ENCODE measurements around the gene SBF1. TPM values are rescaled to one million over a fixed set of nuclear protein-coding genes. Genes with fewer than 3 reads are reported as not detected.

SBF1 gene, protein sequence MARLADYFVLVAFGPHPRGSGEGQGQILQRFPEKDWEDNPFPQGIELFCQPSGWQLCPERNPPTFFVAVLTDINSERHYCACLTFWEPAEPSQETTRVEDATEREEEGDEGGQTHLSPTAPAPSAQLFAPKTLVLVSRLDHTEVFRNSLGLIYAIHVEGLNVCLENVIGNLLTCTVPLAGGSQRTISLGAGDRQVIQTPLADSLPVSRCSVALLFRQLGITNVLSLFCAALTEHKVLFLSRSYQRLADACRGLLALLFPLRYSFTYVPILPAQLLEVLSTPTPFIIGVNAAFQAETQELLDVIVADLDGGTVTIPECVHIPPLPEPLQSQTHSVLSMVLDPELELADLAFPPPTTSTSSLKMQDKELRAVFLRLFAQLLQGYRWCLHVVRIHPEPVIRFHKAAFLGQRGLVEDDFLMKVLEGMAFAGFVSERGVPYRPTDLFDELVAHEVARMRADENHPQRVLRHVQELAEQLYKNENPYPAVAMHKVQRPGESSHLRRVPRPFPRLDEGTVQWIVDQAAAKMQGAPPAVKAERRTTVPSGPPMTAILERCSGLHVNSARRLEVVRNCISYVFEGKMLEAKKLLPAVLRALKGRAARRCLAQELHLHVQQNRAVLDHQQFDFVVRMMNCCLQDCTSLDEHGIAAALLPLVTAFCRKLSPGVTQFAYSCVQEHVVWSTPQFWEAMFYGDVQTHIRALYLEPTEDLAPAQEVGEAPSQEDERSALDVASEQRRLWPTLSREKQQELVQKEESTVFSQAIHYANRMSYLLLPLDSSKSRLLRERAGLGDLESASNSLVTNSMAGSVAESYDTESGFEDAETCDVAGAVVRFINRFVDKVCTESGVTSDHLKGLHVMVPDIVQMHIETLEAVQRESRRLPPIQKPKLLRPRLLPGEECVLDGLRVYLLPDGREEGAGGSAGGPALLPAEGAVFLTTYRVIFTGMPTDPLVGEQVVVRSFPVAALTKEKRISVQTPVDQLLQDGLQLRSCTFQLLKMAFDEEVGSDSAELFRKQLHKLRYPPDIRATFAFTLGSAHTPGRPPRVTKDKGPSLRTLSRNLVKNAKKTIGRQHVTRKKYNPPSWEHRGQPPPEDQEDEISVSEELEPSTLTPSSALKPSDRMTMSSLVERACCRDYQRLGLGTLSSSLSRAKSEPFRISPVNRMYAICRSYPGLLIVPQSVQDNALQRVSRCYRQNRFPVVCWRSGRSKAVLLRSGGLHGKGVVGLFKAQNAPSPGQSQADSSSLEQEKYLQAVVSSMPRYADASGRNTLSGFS (N-terminal part only)
- total RNA-seq, result 47.4 and 50.8 TPM in 2 replicates

DNA sequence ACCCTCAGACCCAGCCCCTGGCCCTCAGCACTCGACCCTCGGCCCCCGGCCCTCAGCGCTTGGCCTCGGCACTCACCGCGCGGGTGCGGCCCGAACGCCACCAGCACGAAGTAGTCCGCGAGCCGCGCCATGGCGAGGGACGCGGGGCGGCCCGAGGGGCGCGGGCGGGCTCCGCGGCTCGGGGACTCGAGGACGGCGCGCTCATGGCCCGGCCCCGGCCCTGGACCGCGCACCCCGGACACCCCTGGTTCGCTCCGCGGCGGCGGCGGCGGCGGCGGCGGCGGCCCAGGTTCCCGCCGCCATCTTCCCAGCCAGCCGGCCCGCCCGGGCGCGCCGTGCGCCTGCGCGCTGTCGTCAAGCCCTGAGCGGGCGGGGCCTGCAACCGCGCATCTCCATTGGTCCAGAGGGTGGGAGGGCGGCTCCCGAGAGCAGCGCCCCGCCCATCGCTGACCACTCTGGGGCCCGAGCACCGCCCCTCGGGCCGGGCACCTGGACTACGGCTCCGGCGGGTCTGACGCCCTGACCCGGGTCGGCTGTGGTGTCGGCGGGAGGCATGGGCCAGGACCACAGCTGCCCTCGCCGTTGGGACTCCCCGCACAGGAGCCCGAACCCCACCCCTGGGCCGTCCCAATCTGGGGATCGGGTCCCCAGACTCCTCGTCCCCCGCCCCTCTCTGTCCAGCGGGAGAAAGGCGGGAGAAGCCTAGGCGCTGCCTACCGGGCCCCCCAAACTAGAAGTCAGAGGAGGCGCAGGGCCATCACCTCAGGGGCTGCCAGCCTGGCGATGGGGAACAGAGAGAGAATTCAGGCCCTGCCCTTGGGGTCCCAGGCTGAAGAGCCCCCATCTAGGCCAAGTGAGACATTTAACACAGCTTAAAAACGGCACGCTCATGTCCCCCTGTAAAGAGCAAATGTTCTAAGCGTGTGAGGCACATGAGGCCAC is at the start of gene SBF1:
Gene SBF1 (minus strand): TSS at position 326 of the 942 bp plus-strand sequence. CDS start 195 bp downstream, at position 131.

DNA sequence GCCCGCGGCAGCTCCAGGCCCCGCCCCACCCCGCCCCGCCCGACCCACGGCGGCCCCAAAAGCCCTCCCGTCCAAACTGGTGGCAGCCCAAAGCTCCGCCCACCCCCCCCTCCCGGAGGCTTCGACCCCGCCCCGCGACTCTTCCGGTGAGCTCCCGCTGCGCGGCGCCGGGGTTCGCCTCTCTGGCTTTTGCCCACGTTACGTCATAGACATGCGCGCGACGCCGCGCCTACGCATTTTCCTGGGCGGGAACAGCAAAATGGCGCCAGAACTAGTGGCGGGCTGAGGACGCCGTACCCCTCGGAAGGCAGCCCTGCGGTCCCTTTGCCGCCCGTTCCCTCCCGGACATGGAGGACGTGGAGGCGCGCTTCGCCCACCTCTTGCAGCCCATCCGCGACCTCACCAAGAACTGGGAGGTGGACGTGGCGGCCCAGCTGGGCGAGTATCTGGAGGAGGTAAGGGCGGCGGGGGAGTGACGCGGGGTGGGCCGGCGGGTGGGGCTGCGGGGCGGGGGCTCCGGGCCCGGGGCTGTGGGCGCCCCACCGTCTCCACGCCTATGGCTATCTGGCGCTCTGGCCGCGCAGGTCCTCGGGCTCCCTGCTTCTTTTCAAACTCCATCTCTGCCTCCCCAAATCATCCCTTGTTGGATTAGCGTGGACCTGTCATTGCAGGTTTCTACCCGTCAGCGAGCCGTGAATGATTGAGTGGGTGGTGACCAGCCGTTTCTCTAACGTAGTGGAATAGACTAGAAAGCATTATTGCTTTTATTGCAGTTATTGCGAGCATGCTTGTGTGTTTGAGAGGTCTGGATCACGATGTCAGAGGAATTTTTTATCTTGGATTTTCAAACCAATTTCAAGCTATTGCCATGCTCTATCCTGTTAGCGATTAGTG is 33.4 kb upstream of the SBF1 start, which contains the start of gene NCAPH2:
Gene NCAPH2 (plus strand): TSS at position 234 of the 894 bp plus-strand sequence. CDS start 114 bp downstream, at position 348.

DNA sequence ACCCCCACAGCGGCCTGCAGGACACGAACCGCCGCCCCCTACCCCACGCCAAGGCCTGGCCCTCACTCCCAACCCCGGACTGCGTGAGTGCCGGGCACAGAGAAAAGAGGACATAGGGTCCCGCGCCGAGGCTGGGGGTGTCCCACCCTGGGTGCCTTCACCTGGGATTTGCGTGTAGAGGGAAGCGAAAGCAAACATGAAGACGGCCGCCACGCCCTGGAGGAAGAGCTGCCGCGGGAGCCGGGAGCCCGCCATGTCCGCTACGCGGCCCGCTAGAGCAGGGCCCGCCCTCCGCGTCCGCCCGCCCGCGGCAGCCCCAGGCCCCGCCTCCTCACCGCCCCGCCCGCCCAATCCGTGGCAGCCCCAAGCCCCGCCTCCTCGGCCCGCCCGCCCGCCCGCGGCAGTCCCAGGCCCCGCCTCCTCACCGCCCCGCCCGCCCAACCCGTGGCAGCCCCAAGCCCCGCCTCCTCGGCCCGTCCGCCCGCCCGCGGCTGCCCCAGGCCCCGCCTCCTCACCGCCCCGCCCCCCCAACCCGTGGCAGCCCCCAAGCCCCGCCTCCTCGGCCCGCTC is 32.7 kb upstream of the SBF1 start, which contains the start of gene LMF2:
Gene LMF2 (minus strand): TSS at position 282 of the 570 bp plus-strand sequence. CDS start 27 bp downstream, at position 255.

DNA sequence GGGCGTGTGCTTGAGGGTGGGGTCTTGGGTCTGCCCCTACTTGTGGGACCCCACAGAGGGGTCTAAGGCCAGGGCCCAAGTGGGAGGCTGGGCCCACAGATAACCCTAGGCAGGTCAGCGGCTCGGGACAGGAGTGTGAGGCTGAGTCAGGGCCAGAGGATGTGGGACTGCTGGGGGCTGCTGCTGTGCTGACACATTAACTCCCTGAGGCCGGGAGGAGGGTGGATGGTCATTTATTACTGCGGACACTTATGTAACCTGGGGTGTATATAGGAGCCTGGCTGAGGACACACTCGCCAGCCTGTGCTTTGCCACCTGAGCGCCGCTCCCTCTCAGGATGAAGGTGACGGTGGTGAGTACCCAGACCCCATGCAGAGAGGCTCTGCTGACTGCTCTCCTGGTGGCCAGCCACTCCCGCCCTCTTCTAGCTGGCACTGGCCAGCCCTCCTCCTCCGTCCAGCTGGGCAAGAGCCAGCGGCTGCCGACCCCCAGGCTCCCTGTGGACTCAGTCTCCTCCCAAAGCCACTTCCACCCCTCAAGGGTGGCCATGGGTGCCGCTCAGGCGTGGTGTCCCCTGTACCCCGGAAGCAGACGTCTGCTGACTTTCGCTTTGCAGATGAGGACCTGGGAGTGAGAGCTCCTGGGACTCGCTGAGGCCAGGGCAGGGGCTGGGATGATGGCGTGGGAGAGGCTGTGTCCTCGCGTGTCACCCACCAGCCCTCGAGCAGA is 11.9 kb upstream of the SBF1 start, which contains the start of gene MIOX:
Gene MIOX (plus strand): TSS at position 299 of the 729 bp plus-strand sequence. CDS start 39 bp downstream, at position 338.

DNA sequence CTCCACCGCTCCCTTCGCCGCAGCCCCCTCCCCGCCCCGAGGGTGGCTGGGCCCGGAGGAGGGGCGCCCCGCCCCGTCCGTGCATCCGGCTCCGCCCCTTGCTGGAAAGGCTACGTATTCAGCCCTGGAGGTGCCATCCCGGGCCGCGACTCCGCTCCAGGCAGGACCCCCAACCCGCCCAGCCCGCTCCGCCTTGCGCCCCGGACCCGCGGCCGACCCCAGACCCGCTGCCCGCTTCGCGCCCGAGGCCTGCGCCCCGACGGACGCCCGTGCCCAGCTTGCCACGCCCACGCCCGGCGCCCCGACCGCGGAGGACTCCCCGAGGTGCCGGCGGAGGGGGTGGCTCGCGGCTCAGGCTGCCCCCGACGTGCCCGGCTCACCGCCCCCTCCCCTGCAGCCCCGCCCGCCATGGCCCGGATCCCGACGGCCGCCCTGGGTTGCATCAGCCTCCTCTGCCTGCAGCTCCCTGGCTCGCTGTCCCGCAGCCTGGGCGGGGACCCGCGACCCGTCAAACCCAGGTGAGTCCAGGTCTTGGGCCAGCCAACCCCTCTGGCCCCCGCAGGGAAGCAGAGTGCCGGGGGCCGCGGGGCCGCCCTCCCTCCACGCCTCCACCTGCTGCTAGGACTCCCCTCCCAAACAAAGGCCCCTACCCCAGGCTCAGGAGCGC is 6.7 kb upstream of the SBF1 start, which contains the start of gene ADM2:
Gene ADM2 (plus strand): TSS at position 104 of the 667 bp plus-strand sequence. CDS start 305 bp downstream, at position 409.

Other genes starting within 250 kb of the SBF1 start
- gene TUBGCP6, start 230.0 kb downstream of the SBF1 start, total RNA-seq, result 19.9 and 21.1 TPM in 2 replicates
- gene HDAC10, start 223.8 kb downstream of the SBF1 start, total RNA-seq, result 18.3 and 31.2 TPM in 2 replicates
- gene MAPK12, start 213.4 kb downstream of the SBF1 start, total RNA-seq, result 53.5 and 56.0 TPM in 2 replicates
- 28.7 and 36.6 TPM in 2 replicates for gene MAPK11, start 204.7 kb downstream of the SBF1 start, total RNA-seq
- 68.6 and 71.5 TPM in 2 replicates for gene PLXNB2, start 167.4 kb downstream of the SBF1 start, total RNA-seq
- 3.0 and 3.4 TPM in 2 replicates for gene DENND6B, start 148.0 kb downstream of the SBF1 start, total RNA-seq
- gene PPP6R2, start 131.7 kb downstream of the SBF1 start, total RNA-seq, result 39.8 and 41.1 TPM in 2 replicates
- gene ADM2, start 6.5 kb upstream of the SBF1 start, total RNA-seq, result 0.64 and 0.87 TPM in 2 replicates
- not detected in 2 replicates for gene MIOX, start 11.8 kb upstream of the SBF1 start, total RNA-seq
- 78.3 and 88.4 TPM in 2 replicates for gene LMF2, start 32.7 kb upstream of the SBF1 start, total RNA-seq
- 63.0 and 70.5 TPM in 2 replicates for gene NCAPH2, start 33.2 kb upstream of the SBF1 start, total RNA-seq
- gene SCO2, start 50.6 kb upstream of the SBF1 start, total RNA-seq, result 3.7 and 13.6 TPM in 2 replicates
- 27.3 and 32.5 TPM in 2 replicates for gene TYMP, start 55.0 kb upstream of the SBF1 start, total RNA-seq
- gene KLHDC7B, start 70.9 kb upstream of the SBF1 start, total RNA-seq, result not detected in 2 replicates
- not detected in 2 replicates for gene SYCE3, start 87.9 kb upstream of the SBF1 start, total RNA-seq
- gene CPT1B, start 103.4 kb upstream of the SBF1 start, total RNA-seq, result 0.60 and 1.5 TPM in 2 replicates
- gene CHKB, start 107.8 kb upstream of the SBF1 start, total RNA-seq, result 25.7 and 26.6 TPM in 2 replicates
- 0.07 and 0.34 TPM in 2 replicates for gene MAPK8IP2, start 125.8 kb upstream of the SBF1 start, total RNA-seq
- 25.1 and 27.9 TPM in 2 replicates for gene ARSA, start 153.1 kb upstream of the SBF1 start, total RNA-seq
- gene SHANK3, start 197.8 kb upstream of the SBF1 start, total RNA-seq, result 27.8 and 32.5 TPM in 2 replicates